Smooth muscle cell (in vitro differentiated cells): ENCODE results near the gene TRIM34. TPM values are rescaled to one million over a fixed set of nuclear protein-coding genes. Genes with fewer than 3 reads are reported as not detected.
"Not testable (repeated sequence)": the region's sequence is repeated elsewhere in the genome, so short reads cannot be mapped to it uniquely, and the experiment has no call there.

ENCODE experiments used
- DNase-seq: peaks from one replicate; lab custom pipeline; 2025; ENCODE audit not compliant: unreplicated experiment; lab: John Stamatoyannopoulos, UW
- H2AFZ ChIP-seq: fragments of 200-600 bp; sonication (generic); 2 replicates; pipeline ENCODE4 v1.6.0; 2016; ENCODE audit warnings: antibody characterized with exemption, low read depth, mild to moderate bottlenecking
- H3F3A ChIP-seq: fragments of 200-600 bp; sonication (generic); 2 replicates; pipeline ENCODE4 v1.6.0; 2017; ENCODE audit warnings: antibody characterized with exemption, low read depth
- H3K27ac ChIP-seq: fragments of 200-600 bp; sonication (generic); 2 replicates; pipeline ENCODE4 v1.5.1; 2016; ENCODE audit warnings: low read depth, mild to moderate bottlenecking
- H3K27me3 ChIP-seq: fragments of 200-600 bp; sonication (generic); 2 replicates; pipeline ENCODE4 v1.6.1; 2016; ENCODE audit warnings: low read depth, mild to moderate bottlenecking
- H3K36me3 ChIP-seq: fragments of 200-600 bp; sonication (generic); 2 replicates; pipeline ENCODE4 v1.5.1; 2016; ENCODE audit warnings: low read depth
- H3K4me1 ChIP-seq: fragments of 200-600 bp; sonication (generic); 2 replicates; pipeline ENCODE4 v1.5.1; 2016; ENCODE audit warnings: low read depth
- H3K4me2 ChIP-seq: fragments of 200-600 bp; sonication (generic); 2 replicates; pipeline ENCODE4 v1.6.0; 2016; ENCODE audit warnings: mild to moderate bottlenecking
- H3K4me3 ChIP-seq: fragments of 200-600 bp; sonication (generic); 2 replicates; pipeline ENCODE4 v1.5.1; 2016; ENCODE audit warnings: mild to moderate bottlenecking
- H3K79me2 ChIP-seq: fragments of 200-600 bp; sonication (generic); 2 replicates; pipeline ENCODE4 v1.6.0; 2016; ENCODE audit warnings: low read depth, mild to moderate bottlenecking
- H3K9ac ChIP-seq: fragments of 200-600 bp; sonication (generic); 2 replicates; pipeline ENCODE4 v1.6.0; 2016; ENCODE audit warnings: low read depth
- H3K9me3 ChIP-seq: fragments of 200-600 bp; sonication (generic); replicated peaks from 2 replicates; pipeline ENCODE4 v1.5.1; 2016; ENCODE audit warnings: low read depth
- H4K20me1 ChIP-seq: fragments of 200-600 bp; sonication (generic); 2 replicates; pipeline ENCODE4 v1.6.0; 2016; ENCODE audit warnings: low read depth
- WGBS: methylation state at CpG from one replicate; pipeline ENCODE4 v1.1.7; 2016; ENCODE audit warnings: low lambda C conversion rate; 5-methylcytosine and 5-hydroxymethylcytosine counted together
- polyA plus RNA-seq: library from polyadenylated mRNA; unstranded; fragments of >200 nt; fragmentation: Nextera tagmentation; extraction: Ambion mirVana; gene quantifications from 2 replicates; pipeline ENCODE4 v1.2.1, GENCODE V29; 2016
- total RNA-seq: library from RNA; depleted of rRNA; stranded (reverse); fragments of >200 nt; gene quantifications from 2 replicates; pipeline ENCODE4 v1.2.3, GENCODE V29; 2014
- TF ChIP-seq, protein P1 (sequence below): fragments of 200-600 bp; sonication (generic); IDR thresholded peaks from 2 replicates; pipeline ENCODE4 v1.5.1; 2017; ENCODE audit warnings: borderline replicate concordance, mild to moderate bottlenecking, antibody characterized with exemption; ENCODE audit not compliant: insufficient read depth, poor library complexity, severe bottlenecking

Gene TRIM34
- total and polyA plus RNA-seq, 2 experiments from 2014 or later: 4.1 to 6.7 TPM

GRCh38 chr11:5666402-5666793, 41.6 kb downstream of the TRIM34 start:
- H2AFZ ChIP-seq: no peak overlapping the region
- H3K27ac ChIP-seq: no peak overlapping the region
- H4K20me1 ChIP-seq: no peaks in the 10 kb centered on the region
- no peak overlapping the region for H3K9ac ChIP-seq
- 80% methylated on average over 6 of the region's 6 CpGs for WGBS
- peaks cover 9% of the 10 kb centered on the region for H3F3A ChIP-seq
- H3K36me3 ChIP-seq: peaks cover 24% of the 10 kb centered on the region
- no peak for DNase-seq
- H3K79me2 ChIP-seq: no peaks in the 10 kb centered on the region
- H3K4me2 ChIP-seq: no peak overlapping the region
- no peaks in the 10 kb centered on the region for H3K4me1 ChIP-seq
- TF ChIP-seq, protein P1, sequence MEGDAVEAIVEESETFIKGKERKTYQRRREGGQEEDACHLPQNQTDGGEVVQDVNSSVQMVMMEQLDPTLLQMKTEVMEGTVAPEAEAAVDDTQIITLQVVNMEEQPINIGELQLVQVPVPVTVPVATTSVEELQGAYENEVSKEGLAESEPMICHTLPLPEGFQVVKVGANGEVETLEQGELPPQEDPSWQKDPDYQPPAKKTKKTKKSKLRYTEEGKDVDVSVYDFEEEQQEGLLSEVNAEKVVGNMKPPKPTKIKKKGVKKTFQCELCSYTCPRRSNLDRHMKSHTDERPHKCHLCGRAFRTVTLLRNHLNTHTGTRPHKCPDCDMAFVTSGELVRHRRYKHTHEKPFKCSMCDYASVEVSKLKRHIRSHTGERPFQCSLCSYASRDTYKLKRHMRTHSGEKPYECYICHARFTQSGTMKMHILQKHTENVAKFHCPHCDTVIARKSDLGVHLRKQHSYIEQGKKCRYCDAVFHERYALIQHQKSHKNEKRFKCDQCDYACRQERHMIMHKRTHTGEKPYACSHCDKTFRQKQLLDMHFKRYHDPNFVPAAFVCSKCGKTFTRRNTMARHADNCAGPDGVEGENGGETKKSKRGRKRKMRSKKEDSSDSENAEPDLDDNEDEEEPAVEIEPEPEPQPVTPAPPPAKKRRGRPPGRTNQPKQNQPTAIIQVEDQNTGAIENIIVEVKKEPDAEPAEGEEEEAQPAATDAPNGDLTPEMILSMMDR: no peak
- H3K27me3 ChIP-seq: no peaks in the 10 kb centered on the region
- no peaks in the 10 kb centered on the region for H3K9me3 ChIP-seq
- H3K4me3 ChIP-seq: no peak overlapping the region

GRCh38 chr11:5671831-5672230, 47.0 kb downstream of the TRIM34 start:
- Histone ChIP-seq H3K4me3 (no peak overlapping the region), H3K9me3 (no peaks in the 10 kb centered on the region), H3K4me2 (no peak overlapping the region), H3K79me2 (peaks cover 5% of the 10 kb centered on the region), H3K27me3 (no peaks in the 10 kb centered on the region), H4K20me1 (peaks cover 9% of the 10 kb centered on the region), H2AFZ (no peak overlapping the region), H3K36me3 (no peaks in the 10 kb centered on the region), H3K4me1 (no peaks in the 10 kb centered on the region), H3F3A (no peaks in the 10 kb centered on the region), H3K9ac (no peak overlapping the region), H3K27ac (no peak overlapping the region)
- TF ChIP-seq, protein P1: no peak
- DNase-seq: no peak

- Histone ChIP-seq H3K27ac (no peak overlapping the region), H3F3A (no peaks in the 10 kb centered on the region), H4K20me1 (peaks cover 9% of the 10 kb centered on the region), H3K9me3 (peaks cover 7% of the 10 kb centered on the region), H3K4me3 (no peak overlapping the region), H3K4me1 (no peaks in the 10 kb centered on the region), H3K9ac (no peak overlapping the region), H3K36me3 (peaks cover 21% of the 10 kb centered on the region), H3K27me3 (no peaks in the 10 kb centered on the region), H3K4me2 (no peak overlapping the region), H2AFZ (no peak overlapping the region), H3K79me2 (peaks cover 12% of the 10 kb centered on the region)
- TF ChIP-seq, protein P1: no peak
- DNase-seq: no peak
- WGBS: 91% methylated on average over 4 of the region's 4 CpGs
Observed at GRCh38 chr11:5674391-5674790, 49.6 kb downstream of the TRIM34 start.

DNA sequence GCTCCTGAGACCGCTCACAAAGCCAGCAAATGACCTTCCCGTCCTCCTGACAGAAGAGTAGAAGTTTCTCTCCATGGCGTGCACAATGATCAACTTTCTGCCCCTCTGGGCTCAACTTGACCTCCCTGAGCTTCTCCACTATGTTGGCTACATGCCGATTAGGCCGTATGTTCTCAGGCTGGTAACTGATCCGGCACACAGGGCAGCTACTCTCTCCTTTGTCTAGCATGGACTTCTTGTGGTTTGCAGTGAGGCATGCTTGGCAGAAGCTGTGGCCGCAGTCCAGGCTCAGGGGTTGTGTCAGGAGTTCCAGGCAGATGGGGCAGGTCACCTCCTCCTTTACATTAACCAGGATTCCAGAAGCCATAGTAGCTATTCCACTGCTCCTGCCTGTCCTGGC, 55.0 kb downstream of the TRIM34 start:
- peaks cover 8% of the 10 kb centered on the region for H3K4me1 ChIP-seq
- H3K4me3 ChIP-seq: no peak overlapping the region
- WGBS: 98% methylated on average over 7 of the region's 7 CpGs
- TF ChIP-seq, protein P1: no peak
- no peak overlapping the region for H2AFZ ChIP-seq
- H3K79me2 ChIP-seq: peaks cover 28% of the 10 kb centered on the region
- H3K9ac ChIP-seq: no peak overlapping the region
- peaks cover 21% of the 10 kb centered on the region for H3K36me3 ChIP-seq
- H3K9me3 ChIP-seq: peaks cover 7% of the 10 kb centered on the region
- H3K4me2 ChIP-seq: no peak overlapping the region
- no peaks in the 10 kb centered on the region for H3F3A ChIP-seq
- no peaks in the 10 kb centered on the region for H3K27me3 ChIP-seq
- peaks cover 1% of the 10 kb centered on the region for H4K20me1 ChIP-seq
- no peak for DNase-seq
- no peak overlapping the region for H3K27ac ChIP-seq

- not testable (repeated sequence) for H3K4me2 ChIP-seq, H3K27ac ChIP-seq, H3K9ac ChIP-seq, H3K27me3 ChIP-seq, H3K9me3 ChIP-seq, H4K20me1 ChIP-seq, DNase-seq, H3K4me3 ChIP-seq, H3F3A ChIP-seq, H2AFZ ChIP-seq
- H3K36me3 ChIP-seq: peaks cover 15% of the 10 kb centered on the region
- H3K79me2 ChIP-seq: peaks cover 25% of the 10 kb centered on the region
- WGBS: 86% methylated on average over 12 of the region's 33 CpGs
- H3K4me1 ChIP-seq: peaks cover 12% of the 10 kb centered on the region
Observed at GRCh38 chr11:5682890-5683441, 58.2 kb downstream of the TRIM34 start.

DNA sequence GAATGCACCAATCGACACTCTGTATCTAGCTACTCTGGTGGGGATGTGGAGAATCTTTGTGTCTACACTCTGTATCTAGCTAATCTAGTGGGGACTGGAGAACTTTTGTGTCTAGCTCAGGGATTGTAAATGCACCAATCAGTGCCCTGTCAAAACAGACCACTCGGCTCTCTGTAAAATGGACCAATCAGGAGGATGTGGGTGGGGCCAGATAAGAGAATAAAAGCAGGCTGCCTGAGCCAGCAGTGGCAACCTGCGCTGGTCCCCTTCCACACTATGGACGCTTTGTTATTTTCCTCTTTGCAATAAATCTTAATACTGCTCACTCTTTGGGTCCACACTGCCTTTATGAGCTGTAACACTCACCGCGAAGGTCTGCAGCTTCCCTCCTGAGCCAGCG, 58.8 kb downstream of the TRIM34 start:
- H3K9me3 ChIP-seq, H2AFZ ChIP-seq, H3F3A ChIP-seq, DNase-seq, H3K9ac ChIP-seq, H3K36me3 ChIP-seq, H4K20me1 ChIP-seq, H3K27me3 ChIP-seq: not testable (repeated sequence)
- Histone ChIP-seq H3K4me2 (peak overlapping the region; percentile 89), H3K4me3 (peak overlapping the region; percentile 58), H3K27ac (peak overlapping the region; percentile 98), H3K4me1 (peaks cover 12% of the 10 kb centered on the region), H3K79me2 (peaks cover 21% of the 10 kb centered on the region)
- WGBS: 79% methylated on average over 7 of the region's 7 CpGs
